HepG2 (cell line): ENCODE results near the gene CNTFR.

Source experiments
- MTF2 ChIP-seq: sonication (generic); formaldehyde crosslinking; IDR thresholded peaks from 2 replicates; pipeline ENCODE4 v1.5.0; 2020; ENCODE audit warnings: missing genetic modification reagents, borderline replicate concordance
- NKX3-1 ChIP-seq: sonication (generic); formaldehyde crosslinking; IDR thresholded peaks from 2 replicates; pipeline ENCODE4 v1.5.0; 2020; ENCODE audit warnings: missing genetic modification reagents
- SIN3B ChIP-seq: fragments of 150-350 bp; IDR thresholded peaks from 2 replicates; pipeline ENCODE4 v1.6.1; 2014; ENCODE audit warnings: low read length
- SRY ChIP-seq: sonication (generic); formaldehyde crosslinking; IDR thresholded peaks from 2 replicates; pipeline ENCODE4 v1.8.0; 2022; ENCODE audit warnings: mild to moderate bottlenecking, missing genetic modification reagents
- TBL1XR1 ChIP-seq: fragments of 150-350 bp; IDR thresholded peaks from 2 replicates; pipeline ENCODE4 v1.6.1; 2014; ENCODE audit warnings: borderline replicate concordance, low read length; ENCODE audit not compliant: partially characterized antibody
- YEATS4 ChIP-seq: sonication (generic); formaldehyde crosslinking; IDR thresholded peaks from 2 replicates; pipeline ENCODE4 v1.4.0; 2020; ENCODE audit warnings: missing genetic modification reagents, borderline replicate concordance
- ZNF263 ChIP-seq: sonication (generic); formaldehyde crosslinking; IDR thresholded peaks from 2 replicates; pipeline ENCODE4 v1.4.0; 2020; ENCODE audit warnings: missing genetic modification reagents
- ZNF333 ChIP-seq: sonication (generic); formaldehyde crosslinking; IDR thresholded peaks from 2 replicates; pipeline ENCODE4 v1.4.0; 2020; ENCODE audit warnings: mild to moderate bottlenecking, missing genetic modification reagents, borderline replicate concordance
- TF ChIP-seq, protein P1 (sequence below), 2 experiments: IDR thresholded peaks; 2 replicates each; pipeline ENCODE4 v1.6.1; 2011 to 2012; ENCODE audit warnings: low read length in 2 of 2, borderline replicate concordance in 1 of 2, low read depth in 1 of 2, mild to moderate bottlenecking in 1 of 2, moderate library complexity in 1 of 2
- TF ChIP-seq, protein P2 (sequence below): sonication (generic); formaldehyde crosslinking; IDR thresholded peaks from 2 replicates; pipeline ENCODE4 v1.8.1; 2023; ENCODE audit warnings: mild to moderate bottlenecking, missing genetic modification reagents, borderline replicate concordance
- TF ChIP-seq, protein P3 (sequence below): sonication (generic); formaldehyde crosslinking; IDR thresholded peaks from 2 replicates; pipeline ENCODE4 v1.5.0; 2020; ENCODE audit warnings: missing genetic modification reagents

DNA sequence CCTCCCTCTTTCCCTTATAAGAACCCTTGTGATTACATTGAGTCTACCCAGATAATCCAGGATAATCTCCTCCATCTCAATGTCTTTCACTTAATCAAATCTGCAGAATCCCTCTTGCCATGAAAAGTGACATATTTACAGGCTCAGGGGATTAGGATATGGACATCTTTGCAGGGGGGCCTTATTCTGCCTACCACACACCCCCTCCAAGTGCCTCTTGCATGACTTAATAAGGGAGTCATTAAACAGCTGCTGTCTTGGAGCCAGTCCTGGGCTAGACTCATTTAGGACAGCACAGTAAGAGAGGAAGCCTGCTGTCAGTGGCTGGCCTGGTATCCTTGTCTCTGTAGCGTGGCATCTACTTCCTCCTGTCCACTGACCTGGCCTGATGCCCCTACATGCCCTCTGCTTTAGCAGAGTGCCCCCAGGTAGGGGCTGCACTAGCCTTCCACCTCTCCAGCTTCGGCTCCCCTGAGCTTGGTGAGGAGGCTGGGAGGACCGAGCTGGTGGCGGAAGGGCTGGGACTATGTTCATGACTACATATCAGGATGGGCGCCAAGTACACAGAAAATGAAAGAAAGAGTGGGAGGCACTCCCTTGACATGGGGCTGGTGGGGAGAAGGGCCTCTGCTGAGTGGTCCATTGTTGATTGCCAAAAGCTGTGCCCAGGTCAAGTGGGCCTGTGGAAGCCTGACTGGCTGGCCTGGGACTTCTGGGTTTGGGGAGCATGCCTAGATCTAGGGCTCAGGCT, 84.0 kb downstream of the CNTFR start:
- TF ChIP-seq YEATS4 (CRISPR knock-in tag) (no peak), TBL1XR1 (no peak), MTF2 (CRISPR knock-in tag) (no peak), SRY (no peak), SIN3B (no peak), ZNF333 (no peak), ZNF263 (CRISPR knock-in tag) (no peak), NKX3-1 (no peak)
- TF ChIP-seq, protein P1, sequence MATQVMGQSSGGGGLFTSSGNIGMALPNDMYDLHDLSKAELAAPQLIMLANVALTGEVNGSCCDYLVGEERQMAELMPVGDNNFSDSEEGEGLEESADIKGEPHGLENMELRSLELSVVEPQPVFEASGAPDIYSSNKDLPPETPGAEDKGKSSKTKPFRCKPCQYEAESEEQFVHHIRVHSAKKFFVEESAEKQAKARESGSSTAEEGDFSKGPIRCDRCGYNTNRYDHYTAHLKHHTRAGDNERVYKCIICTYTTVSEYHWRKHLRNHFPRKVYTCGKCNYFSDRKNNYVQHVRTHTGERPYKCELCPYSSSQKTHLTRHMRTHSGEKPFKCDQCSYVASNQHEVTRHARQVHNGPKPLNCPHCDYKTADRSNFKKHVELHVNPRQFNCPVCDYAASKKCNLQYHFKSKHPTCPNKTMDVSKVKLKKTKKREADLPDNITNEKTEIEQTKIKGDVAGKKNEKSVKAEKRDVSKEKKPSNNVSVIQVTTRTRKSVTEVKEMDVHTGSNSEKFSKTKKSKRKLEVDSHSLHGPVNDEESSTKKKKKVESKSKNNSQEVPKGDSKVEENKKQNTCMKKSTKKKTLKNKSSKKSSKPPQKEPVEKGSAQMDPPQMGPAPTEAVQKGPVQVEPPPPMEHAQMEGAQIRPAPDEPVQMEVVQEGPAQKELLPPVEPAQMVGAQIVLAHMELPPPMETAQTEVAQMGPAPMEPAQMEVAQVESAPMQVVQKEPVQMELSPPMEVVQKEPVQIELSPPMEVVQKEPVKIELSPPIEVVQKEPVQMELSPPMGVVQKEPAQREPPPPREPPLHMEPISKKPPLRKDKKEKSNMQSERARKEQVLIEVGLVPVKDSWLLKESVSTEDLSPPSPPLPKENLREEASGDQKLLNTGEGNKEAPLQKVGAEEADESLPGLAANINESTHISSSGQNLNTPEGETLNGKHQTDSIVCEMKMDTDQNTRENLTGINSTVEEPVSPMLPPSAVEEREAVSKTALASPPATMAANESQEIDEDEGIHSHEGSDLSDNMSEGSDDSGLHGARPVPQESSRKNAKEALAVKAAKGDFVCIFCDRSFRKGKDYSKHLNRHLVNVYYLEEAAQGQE (IDR thresholded peaks at IDR 0.05; ENCODE audit: borderline replicate concordance in 1 of 2, low read depth in 1 of 2, low read length in 2 of 2) = no peak
- TF ChIP-seq, protein P2, sequence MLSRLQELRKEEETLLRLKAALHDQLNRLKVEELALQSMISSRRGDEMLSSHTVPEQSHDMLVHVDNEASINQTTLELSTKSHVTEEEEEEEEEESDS = no peak
- TF ChIP-seq, protein P3, sequence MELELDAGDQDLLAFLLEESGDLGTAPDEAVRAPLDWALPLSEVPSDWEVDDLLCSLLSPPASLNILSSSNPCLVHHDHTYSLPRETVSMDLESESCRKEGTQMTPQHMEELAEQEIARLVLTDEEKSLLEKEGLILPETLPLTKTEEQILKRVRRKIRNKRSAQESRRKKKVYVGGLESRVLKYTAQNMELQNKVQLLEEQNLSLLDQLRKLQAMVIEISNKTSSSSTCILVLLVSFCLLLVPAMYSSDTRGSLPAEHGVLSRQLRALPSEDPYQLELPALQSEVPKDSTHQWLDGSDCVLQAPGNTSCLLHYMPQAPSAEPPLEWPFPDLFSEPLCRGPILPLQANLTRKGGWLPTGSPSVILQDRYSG = no peak
